ENCODE measurements around the gene ABHD17B. TPM values are rescaled to one million over a fixed set of nuclear protein-coding genes. Genes with fewer than 3 reads are reported as not detected.

The ABHD17B gene
- total RNA-seq, 2 experiments from 2014 or later, result 15.5 to 16.5 TPM

GRCh38 chr9:71884005-71884404, 27.0 kb downstream of the ABHD17B start:
- Mint-ChIP-seq H3K4me3 (no peak overlapping the region), H3K27me3 (no peaks in the 10 kb centered on the region), H3K36me3 (ENCODE audit: low read depth) (peaks cover 45% of the 10 kb centered on the region), H3K27ac (no peak overlapping the region), H3K4me1 (ENCODE audit: low read depth) (peaks cover 34% of the 10 kb centered on the region), H3K9me3 (peaks cover 29% of the 10 kb centered on the region)
- DNase-seq, result no peak
- intact Hi-C loops (cut with micrococcal nuclease), result no loop called here
- no peak for ATAC-seq
- CTCF ChIA-PET, result no interaction called here
- POLR2A ChIA-PET, result no interaction called here
- TF ChIP-seq CTCF (IDR thresholded peaks at IDR 0.05), result no peak

DNA sequence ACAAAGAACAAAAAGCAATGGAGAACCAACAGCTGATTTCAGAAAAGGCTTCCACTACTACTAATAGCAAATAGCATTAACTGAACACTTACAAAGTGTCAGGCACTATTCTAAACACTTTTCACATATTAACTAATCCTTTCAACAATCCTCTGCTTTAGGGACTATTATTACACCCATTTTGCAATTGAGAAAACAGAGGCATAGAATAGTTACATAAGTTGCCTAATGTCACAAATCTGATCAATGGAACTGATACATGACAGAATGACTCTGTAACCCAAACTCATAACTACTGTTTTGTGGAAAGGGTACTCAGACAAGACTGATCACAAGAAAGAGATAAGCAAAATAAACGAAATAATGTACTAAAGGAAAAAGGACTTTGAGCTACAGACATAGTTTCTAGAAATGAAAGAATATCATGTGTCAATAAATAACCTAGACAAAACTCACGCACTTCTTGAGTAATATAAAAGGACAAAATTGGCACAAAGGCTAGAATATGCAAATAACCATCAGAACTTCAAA, 31.3 kb downstream of the ABHD17B start:
- TF ChIP-seq CTCF (IDR thresholded peaks at IDR 0.05), result no peak
- H3K4me3 Mint-ChIP-seq, result no peak overlapping the region
- ATAC-seq (no peak), DNase-seq (no peak)
- peaks cover 37% of the 10 kb centered on the region for H3K9me3 Mint-ChIP-seq
- no peaks in the 10 kb centered on the region for H3K27me3 Mint-ChIP-seq
- intact Hi-C loops (cut with micrococcal nuclease), result no loop called here
- H3K4me1 Mint-ChIP-seq (ENCODE audit: low read depth), result peaks cover 19% of the 10 kb centered on the region
- ChIA-PET CTCF (no interaction called here), POLR2A (interaction anchor here (1.0 kb wide), 1 partner anchor 14 kb away, joined by 3 read pairs; no protein-coding TSS in a partner anchor)
- peaks cover 52% of the 10 kb centered on the region for H3K36me3 Mint-ChIP-seq (ENCODE audit: low read depth)
- no peak overlapping the region for H3K27ac Mint-ChIP-seq

- no peak overlapping the region for H3K27ac Mint-ChIP-seq
Observed at GRCh38 chr9:71878327-71879274, 32.4 kb downstream of the ABHD17B start.

DNA sequence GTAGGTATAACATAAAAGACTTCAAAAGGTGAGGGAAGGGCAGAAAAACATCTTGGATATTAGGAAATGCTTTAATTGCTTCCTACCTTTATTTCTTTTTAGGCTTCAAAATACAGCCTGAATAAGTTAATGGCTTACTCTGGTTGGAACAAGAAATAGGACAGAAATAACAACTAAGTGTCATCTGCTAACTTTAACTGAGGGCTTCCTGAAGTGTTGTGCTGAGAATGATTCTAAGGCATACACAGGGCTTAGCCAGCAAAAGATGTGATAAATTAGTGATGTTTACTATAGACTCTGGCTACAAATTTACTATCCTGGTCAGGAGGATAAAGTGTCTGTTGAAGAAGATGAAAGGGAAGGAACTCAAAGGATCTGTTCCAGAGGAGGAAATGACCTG, 34.2 kb downstream of the ABHD17B start:
- Mint-ChIP-seq H3K4me1 (ENCODE audit: low read depth) (peaks cover 18% of the 10 kb centered on the region), H3K27ac (no peak overlapping the region), H3K9me3 (peaks cover 20% of the 10 kb centered on the region), H3K36me3 (ENCODE audit: low read depth) (peaks cover 31% of the 10 kb centered on the region), H3K27me3 (no peaks in the 10 kb centered on the region), H3K4me3 (no peak overlapping the region)
- CTCF ChIA-PET, result no interaction called here
- intact Hi-C loops (cut with micrococcal nuclease), result no loop called here
- TF ChIP-seq CTCF (IDR thresholded peaks at IDR 0.05), result no peak
- no peak for DNase-seq
- ATAC-seq, result no peak
- POLR2A ChIA-PET, result interaction anchor here (1.4 kb wide), 1 partner anchor 15 kb away, joined by 3 read pairs; no protein-coding TSS in a partner anchor

More at GRCh38 chr9:71878327-71879274, 32.4 kb downstream of the ABHD17B start:
- ATAC-seq, result no peak
- H3K36me3 Mint-ChIP-seq (ENCODE audit: low read depth), result peaks cover 45% of the 10 kb centered on the region
- no peak for DNase-seq
- H3K4me1 Mint-ChIP-seq (ENCODE audit: low read depth), result peaks cover 21% of the 10 kb centered on the region
- ChIA-PET POLR2A (no interaction called here), CTCF (interaction anchor here (0.7 to 1.2 kb wide), 2 partner anchors 10 to 17 kb away, joined by 3 read pairs; no protein-coding TSS in a partner anchor)
- TF ChIP-seq CTCF (IDR thresholded peaks at IDR 0.05), result no peak
- intact Hi-C loops (cut with micrococcal nuclease), result no loop called here
- peaks cover 28% of the 10 kb centered on the region for H3K9me3 Mint-ChIP-seq
- no peaks in the 10 kb centered on the region for H3K27me3 Mint-ChIP-seq
- no peak overlapping the region for H3K4me3 Mint-ChIP-seq

- H3K4me1 Mint-ChIP-seq (ENCODE audit: low read depth), result peaks cover 18% of the 10 kb centered on the region
- peaks cover 16% of the 10 kb centered on the region for H3K9me3 Mint-ChIP-seq
- DNase-seq (no peak), ATAC-seq (no peak)
- peaks cover 24% of the 10 kb centered on the region for H3K36me3 Mint-ChIP-seq (ENCODE audit: low read depth)
- H3K4me3 Mint-ChIP-seq, result no peak overlapping the region
- H3K27ac Mint-ChIP-seq, result no peak overlapping the region
- intact Hi-C loops (cut with micrococcal nuclease), result no loop called here
- ChIA-PET POLR2A (interaction anchor here (0.6 kb wide), 1 partner anchor 21 kb away, joined by 3 read pairs; no protein-coding TSS in a partner anchor), CTCF (interaction anchor here (1.1 kb wide), 1 partner anchor 75 kb away, joined by 4 read pairs; no protein-coding TSS in a partner anchor)
- TF ChIP-seq CTCF (IDR thresholded peaks at IDR 0.05), result no peak
- no peaks in the 10 kb centered on the region for H3K27me3 Mint-ChIP-seq
Observed at GRCh38 chr9:71876106-71876505, 34.9 kb downstream of the ABHD17B start.

Data from activated CD8-positive, alpha-beta T cell treated with anti-CD3 and anti-CD28 coated beads for 36 hours (primary cell).